GM23338 (cell line): ENCODE results near the gene ASCL2.

ENCODE experiments used
- CREB1 ChIP-seq: fragments of 250-450 bp; sonication (Bioruptor Pico); IDR thresholded peaks from 2 replicates; pipeline ENCODE4 v1.5.0; 2020; ENCODE audit warnings: low read depth, mild to moderate bottlenecking, moderate library complexity
- CTCF ChIP-seq, 2 experiments: fragments of 200-600 bp in 1 of 2; sonication (generic) in 1 of 2; conservative IDR thresholded peaks; 2 replicates each; pipeline versions ENCODE4 v1.5.1 to v1.6.1; 2016 to 2017; ENCODE audit warnings: antibody characterized with exemption in 2 of 2, low read depth in 2 of 2, mild to moderate bottlenecking in 2 of 2, moderate library complexity in 1 of 2
- EZH2 ChIP-seq: fragments of 200-600 bp; sonication (generic); IDR thresholded peaks from one replicate; pipeline ENCODE4 v1.8.0; 2017; ENCODE audit warnings: antibody characterized with exemption, mild to moderate bottlenecking, low read depth; ENCODE audit not compliant: unreplicated experiment
- EZH2phosphoT487 ChIP-seq: fragments of 200-600 bp; sonication (generic); IDR thresholded peaks from one replicate; pipeline ENCODE4 v1.8.1; 2018; ENCODE audit warnings: antibody characterized with exemption; ENCODE audit not compliant: unreplicated experiment
- JUNB ChIP-seq: IDR thresholded peaks from one replicate; pipeline ENCODE4 v1.6.1; 2016; ENCODE audit warnings: antibody characterized with exemption; ENCODE audit not compliant: unreplicated experiment
- POLR2AphosphoS5 ChIP-seq: IDR thresholded peaks from 2 replicates; pipeline ENCODE4 v1.6.1; 2016; ENCODE audit warnings: antibody characterized with exemption, low read depth
- REST ChIP-seq: IDR thresholded peaks from one replicate; pipeline ENCODE4 v1.6.1; 2018; ENCODE audit warnings: antibody characterized with exemption; ENCODE audit not compliant: unreplicated experiment
- STAT1 ChIP-seq: IDR thresholded peaks from one replicate; pipeline ENCODE4 v1.6.1; 2016; ENCODE audit warnings: antibody characterized with exemption; ENCODE audit not compliant: unreplicated experiment
- ZNF114 ChIP-seq: fragments of 250-450 bp; sonication (Bioruptor Pico); IDR thresholded peaks from 2 replicates; pipeline ENCODE4 v1.5.0; 2020; ENCODE audit warnings: mild to moderate bottlenecking, moderate library complexity
- ZNF331 ChIP-seq: fragments of 250-450 bp; sonication (Bioruptor Pico); IDR thresholded peaks from 2 replicates; pipeline ENCODE4 v1.5.0; 2020; ENCODE audit warnings: low read depth, mild to moderate bottlenecking, moderate library complexity
- ZNF462 ChIP-seq: fragments of 250-450 bp; sonication (Bioruptor Pico); IDR thresholded peaks from 2 replicates; pipeline ENCODE4 v1.5.0; 2020; ENCODE audit warnings: mild to moderate bottlenecking, moderate library complexity
- TF ChIP-seq, protein P1 (sequence below): IDR thresholded peaks from 2 replicates; pipeline ENCODE4 v1.6.1; 2016; ENCODE audit warnings: antibody characterized with exemption

- TF ChIP-seq CTCF (conservative IDR thresholded peaks at IDR 0.05; ENCODE audit: low read depth in 2 of 2) (no peak), REST (no peak), EZH2 (no peak), JUNB (no peak), POLR2AphosphoS5 (no peak), EZH2phosphoT487 (no peak), STAT1 (no peak), CREB1 (CRISPR knock-in tag) (no peak), ZNF462 (CRISPR knock-in tag) (no peak), ZNF114 (no peak), ZNF331 (CRISPR knock-in tag) (no peak)
- TF ChIP-seq, protein P1, sequence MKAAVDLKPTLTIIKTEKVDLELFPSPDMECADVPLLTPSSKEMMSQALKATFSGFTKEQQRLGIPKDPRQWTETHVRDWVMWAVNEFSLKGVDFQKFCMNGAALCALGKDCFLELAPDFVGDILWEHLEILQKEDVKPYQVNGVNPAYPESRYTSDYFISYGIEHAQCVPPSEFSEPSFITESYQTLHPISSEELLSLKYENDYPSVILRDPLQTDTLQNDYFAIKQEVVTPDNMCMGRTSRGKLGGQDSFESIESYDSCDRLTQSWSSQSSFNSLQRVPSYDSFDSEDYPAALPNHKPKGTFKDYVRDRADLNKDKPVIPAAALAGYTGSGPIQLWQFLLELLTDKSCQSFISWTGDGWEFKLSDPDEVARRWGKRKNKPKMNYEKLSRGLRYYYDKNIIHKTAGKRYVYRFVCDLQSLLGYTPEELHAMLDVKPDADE = no peak
Observed at GRCh38 chr11:2263724-2264360, 6.5 kb downstream of the ASCL2 start.
